ENCODE data around the gene COX7B.

Gene COX7B

GRCh38 chrX:77952173-77952572 is 52.9 kb downstream of the COX7B start:
- TF ChIP-seq CTCF (IDR thresholded peaks at IDR 0.05) = no peak

GRCh38 chrX:77953302-77953701 is 54.0 kb downstream of the COX7B start:
- no peak for TF ChIP-seq CTCF (IDR thresholded peaks at IDR 0.05)

GRCh38 chrX:77953708-77954107 is 54.4 kb downstream of the COX7B start:
- no peak for TF ChIP-seq CTCF (IDR thresholded peaks at IDR 0.05)
